Measurements from ENCODE around the gene POFUT2. TPM values are rescaled to one million over a fixed set of nuclear protein-coding genes. Genes with fewer than 3 reads are reported as not detected.
"Not testable (repeated sequence)": the region's sequence is repeated elsewhere in the genome, so short reads cannot be mapped to it uniquely, and the experiment has no call there.

The POFUT2 gene
- polyA plus RNA-seq, 4 donors = 30.5 to 40.7 (median 37.6) TPM

DNA sequence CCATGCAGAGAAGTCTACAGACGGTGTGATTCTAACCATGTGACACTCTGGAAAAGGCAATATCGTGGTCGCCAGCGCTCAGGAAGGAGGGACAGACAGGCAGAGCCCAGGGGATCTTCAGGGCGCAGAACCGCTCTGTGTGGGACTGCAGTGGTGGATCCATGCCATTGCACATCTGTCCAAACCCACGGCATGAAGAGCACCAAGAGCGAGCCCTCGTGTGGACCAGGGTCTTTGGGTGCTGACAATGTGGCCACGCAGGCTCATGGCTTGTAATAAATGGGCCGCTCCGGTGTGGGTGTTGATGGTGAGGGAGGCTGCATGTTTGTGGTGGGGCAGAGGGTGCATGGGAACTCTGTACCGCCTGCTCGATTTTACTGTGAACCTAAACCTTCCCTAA is 25.3 kb upstream of the POFUT2 start:
- no peak for DNase-seq (ENCODE audit: low read depth in 4 of 4, low spot score in 2 of 4)

DNA sequence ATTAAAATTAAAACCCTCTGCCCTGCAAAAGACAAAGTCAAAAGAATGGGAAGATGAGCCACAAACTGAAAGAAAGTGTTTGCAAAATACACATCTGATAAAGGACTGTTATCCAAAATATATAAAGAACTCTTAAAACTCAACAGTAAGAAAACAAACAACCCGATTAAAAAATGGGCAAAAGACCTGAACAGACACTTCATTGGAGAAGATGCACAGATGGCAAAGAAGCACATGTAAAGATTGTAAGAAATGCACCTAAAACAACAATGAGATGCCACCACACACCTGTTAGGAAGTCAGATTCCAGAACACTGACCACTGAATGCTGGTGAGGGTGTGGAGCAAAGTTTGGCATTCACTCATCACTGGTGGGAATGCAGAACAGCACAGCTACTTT is 24.6 kb upstream of the POFUT2 start:
- no peak for DNase-seq (ENCODE audit: low read depth in 4 of 4, low spot score in 2 of 4)

DNA sequence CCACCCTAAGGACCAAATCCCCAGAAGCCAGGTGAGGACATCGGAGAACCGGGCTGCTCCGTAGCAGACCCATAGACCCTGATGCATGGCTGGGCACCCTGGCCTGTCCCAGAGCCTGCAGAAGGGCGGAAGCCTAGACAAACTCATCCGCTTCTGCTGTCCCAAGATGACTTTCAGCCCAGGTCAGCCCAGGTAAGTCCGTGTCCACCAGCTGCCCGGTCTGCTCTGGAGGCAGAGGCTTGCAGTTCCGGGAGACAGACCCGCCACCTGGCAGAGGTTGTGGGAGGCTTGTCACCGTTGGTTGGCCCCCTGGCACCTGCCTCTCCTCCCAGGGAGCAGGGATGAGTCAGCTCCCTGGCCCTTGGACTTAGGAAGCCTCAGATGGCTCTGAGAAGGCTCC is 22.8 kb upstream of the POFUT2 start:
- no peak for DNase-seq (ENCODE audit: low read depth in 4 of 4, low spot score in 2 of 4)

DNA sequence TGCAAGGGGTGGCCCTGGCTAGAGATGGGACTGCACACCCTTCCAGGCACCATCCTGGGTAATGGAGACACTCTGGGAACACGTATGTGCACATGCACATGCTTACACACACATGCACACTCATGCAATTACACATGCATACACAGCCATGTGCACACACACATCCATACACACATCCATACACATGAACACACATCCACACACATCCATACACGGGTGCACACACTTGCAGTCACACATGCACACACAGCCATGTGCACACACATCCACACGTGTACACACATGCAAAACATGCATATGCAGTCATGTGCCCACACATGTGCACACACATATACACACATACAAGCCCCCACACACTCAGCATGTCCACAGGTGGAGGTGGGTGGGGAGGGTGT is 22.3 kb upstream of the POFUT2 start:
- no peak for DNase-seq (ENCODE audit: low read depth in 4 of 4, low spot score in 2 of 4)

DNA sequence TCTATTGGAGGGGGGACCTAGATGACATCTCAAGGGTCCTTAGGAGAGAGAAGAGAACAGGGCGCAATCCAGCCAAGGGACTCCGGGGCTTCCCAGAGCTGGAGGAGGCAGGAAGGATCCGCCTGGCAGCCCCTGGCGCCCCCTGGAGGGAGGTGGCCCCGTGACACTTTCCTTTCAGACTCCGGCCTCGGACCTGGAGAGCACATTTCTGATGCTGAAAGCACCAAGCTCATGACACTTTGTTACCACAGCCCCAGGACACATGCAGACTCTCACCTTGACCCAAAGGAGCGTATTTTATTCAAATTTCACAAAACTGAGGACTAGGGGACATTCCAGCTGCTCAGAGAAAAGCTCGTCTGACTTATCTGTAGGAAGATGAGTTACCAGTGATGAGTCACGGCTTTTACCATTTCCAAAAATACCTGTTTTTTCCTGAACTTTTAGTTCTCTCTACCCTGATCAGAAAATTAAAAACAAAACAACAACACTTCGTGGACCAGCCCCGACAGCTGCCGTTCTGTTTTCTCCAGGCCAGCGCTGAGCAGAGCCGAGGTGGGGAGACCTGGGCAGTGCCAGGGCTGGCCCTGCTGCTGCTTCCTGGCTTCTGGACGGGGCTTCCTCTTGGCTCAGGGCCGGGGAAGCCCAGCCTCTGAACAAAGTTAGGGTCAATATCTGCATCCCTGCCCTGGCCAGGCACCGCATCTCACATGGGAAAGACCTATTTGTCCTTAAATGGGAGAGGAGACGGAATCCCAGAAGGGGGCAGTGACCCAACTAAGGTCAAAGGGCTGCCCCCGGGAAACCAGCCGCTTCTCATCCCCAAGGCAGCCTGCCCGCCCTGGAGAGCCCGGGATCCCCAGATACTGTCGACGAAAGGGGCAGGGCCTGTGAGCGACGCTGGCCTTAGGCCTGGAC is 21.6 kb upstream of the POFUT2 start:
- no peak for DNase-seq (ENCODE audit: low read depth in 4 of 4, low spot score in 2 of 4)

DNA sequence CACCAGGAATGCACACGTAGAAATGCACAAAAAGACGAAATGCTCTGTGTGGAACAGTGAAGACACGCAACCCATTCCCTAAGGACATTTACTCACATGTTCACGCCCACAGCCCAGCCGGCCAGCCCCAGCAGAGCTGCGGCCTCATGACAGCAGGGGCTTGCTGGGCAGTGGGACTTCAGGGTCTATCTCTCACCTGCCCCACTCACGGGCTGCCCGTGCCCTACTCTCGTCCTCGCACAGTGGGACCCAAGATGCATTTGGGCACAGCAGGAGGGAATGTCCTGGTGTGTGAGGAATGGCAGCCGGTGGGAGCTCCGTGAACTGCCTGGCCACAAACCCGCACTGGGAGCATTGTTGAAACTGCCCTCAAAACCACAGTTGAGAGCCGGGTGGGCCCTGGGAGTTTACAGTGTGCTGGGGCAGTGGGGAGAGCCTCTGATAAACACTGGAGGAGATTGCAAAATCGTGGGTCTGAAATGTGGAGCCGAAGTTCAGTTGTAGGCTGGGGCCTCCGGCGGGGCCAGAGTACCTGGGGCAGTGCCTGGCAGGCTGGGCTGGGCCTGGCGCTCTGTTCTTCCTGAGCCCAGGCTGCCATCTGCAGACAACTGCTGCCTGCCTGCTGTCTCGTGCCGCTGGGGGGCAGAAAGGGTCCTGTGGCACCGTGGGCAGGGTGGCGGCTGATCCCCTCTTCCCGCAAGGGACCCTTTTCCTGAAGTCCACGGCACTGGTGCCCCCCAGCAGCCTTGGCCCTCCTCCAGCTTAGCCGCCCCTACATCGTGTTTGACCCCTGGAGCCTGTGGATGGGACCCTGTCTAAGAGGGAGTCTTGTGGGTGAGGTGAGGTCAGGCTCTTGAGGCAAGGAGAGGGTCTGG is 20.7 kb upstream of the POFUT2 start:
- DNase-seq (ENCODE audit: low read depth in 4 of 4, low spot score in 2 of 4) = no peak

DNA sequence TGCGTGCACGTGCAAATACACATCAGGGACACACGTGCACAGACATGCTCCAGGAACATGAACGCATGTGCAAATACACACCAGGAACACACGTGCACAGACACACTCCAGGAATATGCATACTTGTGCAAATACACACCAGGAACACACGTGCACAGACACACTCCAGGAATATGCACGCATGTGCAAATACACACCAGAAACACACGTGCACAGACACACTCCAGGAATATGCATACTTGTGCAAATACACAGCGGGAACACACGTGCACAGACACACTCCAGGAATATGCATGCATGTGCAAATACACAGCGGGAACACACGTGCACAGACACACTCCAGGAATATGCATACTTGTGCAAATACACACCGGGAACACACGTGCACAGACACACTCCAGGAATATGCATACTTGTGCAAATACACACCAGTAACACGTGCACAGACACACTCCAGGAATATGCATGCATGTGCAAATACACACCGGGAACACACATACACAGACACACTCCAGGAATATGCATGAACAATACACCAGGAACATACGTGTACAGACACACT is 20.0 kb upstream of the POFUT2 start:
- not testable (repeated sequence) for DNase-seq (ENCODE audit: low read depth in 4 of 4, low spot score in 2 of 4)

DNA sequence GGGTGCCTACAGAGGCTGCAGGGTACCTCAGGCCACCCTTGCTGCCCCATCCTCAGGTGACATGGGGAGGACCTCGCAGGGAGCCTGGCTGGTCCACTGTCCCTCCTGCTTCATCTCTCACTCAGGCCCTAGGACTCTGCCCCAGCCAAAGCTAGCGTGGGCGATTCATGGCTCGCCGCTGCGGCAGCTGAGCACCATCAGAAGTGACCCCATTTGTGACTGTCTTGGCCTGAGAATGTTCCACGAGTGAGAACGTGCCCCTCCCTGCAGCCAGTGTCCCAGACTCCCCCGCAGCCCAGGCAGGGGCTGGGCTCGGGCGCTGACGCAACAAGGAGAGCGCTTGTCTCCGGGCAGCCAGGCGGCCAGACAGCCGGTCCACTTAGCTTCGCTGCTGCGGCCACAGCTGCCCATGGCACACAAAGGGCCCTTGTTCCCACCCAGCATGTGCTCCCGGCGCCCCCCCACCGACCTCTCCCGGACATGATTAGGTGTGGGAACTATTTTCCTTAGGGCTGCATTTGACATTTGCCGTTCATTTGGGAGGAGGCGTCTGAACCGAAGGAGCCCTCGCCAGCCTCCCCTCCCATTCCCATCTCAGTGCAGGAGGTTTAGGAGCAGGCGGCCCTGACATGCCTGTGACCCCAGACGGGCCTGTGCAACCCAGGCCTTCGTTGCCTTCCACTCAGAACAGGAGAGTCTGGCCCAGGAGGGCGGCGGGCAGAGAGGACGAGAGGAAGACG is 19.3 kb upstream of the POFUT2 start:
- peak in 1 of 4 donors; percentile 78 for DNase-seq (ENCODE audit: low read depth in 4 of 4, low spot score in 2 of 4)

DNA sequence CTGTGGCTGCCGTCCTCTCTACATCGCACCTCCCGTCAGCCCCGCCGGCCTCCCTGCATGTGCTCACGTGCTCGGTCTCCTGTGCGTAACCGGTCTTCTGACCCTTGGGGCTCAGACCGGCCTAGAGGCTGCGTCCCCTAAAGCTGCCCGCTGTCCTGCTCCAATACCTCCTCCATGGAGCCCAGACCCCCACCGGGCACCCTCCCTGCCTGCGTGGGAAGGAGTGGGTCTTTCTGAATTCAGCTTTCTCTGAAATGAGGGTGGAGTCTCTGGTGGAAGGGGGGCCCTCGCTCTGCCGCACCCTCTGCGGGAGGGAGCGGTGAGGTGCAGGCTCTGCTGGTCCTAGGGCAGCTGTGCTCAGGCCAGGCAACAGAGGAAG is 18.7 kb upstream of the POFUT2 start:
- DNase-seq (ENCODE audit: low read depth in 4 of 4, low spot score in 2 of 4) = no peak

DNA sequence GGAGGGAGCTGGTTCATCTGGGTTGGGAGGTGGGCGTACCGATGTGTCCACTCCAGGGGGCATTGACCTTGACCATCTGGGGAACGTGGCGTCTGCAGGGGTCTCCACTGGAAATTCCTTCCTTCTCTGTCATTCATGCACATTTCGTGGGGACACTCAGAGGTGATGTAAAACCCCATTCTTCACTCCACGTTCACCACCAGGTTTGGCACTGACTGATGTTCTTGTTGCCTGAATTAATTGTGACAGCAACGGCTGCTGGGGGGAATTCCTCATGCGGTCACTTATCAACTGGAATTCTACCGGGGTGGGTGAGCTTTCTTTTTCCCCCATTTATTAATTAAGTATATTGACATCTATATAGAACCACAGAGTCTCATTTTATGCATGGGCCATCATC is 18.1 kb upstream of the POFUT2 start:
- no peak for DNase-seq (ENCODE audit: low read depth in 4 of 4, low spot score in 2 of 4)

DNA sequence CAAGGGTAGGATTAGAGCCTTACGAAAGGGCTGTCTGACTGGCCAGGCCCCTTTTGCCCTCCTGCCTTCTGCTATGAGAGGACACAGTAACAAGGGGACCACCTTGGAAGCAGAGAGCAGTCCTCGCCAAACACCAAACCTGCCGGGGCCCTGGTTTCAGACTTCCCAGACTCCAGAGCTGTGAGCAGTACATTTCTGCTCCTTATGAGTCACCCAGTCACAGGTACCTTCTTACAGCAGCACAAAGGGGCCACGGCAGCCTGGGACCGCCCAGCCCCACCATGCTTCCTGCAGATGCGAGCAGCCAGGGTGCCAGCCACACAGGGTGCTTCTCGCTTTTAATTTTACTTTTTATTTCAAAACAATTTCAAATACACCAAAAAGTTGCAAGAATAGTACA is 17.2 kb upstream of the POFUT2 start:
- no peak for DNase-seq (ENCODE audit: low read depth in 4 of 4, low spot score in 2 of 4)

DNA sequence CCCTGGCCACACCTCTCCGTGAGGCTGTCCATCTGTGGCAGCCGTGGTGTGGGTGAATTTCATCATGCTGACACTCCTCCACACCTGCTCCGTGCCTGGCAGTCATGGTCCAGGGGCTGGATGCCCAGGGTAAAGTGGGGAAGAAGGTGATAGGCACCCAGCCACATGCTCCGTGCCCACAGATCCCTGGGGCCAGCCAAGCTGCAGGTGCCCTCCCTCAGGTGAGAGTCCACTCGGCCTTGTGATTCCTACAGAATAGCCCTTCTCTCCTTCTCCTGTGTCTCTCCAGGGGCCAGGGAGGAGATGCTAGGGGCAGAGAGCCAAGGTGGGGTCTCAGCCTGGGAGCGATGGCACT is 16.8 kb upstream of the POFUT2 start:
- no peak for DNase-seq (ENCODE audit: low read depth in 4 of 4, low spot score in 2 of 4)

DNA sequence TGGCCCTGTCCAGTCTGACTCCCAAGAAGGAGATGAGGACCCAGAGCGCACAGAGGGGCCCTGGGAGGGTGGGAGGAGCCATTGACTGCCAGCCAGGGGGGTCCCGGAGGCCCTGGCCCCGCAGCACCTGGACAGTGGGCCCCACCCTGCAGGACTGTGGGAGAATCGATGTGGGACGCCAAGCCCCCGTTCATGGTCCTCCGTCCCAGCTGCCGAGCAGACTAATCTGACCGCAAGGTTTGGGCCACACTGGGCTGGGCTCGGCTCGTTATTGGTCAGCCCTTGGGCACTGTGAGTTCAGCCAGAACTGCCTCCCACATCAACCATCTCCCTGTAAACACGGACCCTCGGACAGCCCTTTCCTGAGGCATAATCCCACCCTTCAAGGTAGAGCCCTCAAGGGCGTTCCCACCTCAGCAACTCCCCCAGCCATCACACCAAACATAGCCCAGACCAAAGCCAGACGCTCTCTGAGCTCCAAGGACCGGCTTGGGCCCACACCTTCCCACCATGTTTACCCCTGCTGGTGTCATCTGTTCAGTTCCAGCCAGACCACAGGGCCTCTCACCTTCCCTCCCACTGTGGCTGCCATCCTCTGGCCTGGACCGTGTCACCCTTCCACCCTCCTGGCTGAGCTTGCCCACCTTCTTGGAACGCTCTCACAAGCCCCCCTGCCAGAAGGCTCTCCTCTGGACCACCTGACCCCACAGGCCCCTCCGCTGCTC is 16.2 kb upstream of the POFUT2 start:
- DNase-seq (ENCODE audit: low read depth in 4 of 4, low spot score in 2 of 4) = no peak

DNA sequence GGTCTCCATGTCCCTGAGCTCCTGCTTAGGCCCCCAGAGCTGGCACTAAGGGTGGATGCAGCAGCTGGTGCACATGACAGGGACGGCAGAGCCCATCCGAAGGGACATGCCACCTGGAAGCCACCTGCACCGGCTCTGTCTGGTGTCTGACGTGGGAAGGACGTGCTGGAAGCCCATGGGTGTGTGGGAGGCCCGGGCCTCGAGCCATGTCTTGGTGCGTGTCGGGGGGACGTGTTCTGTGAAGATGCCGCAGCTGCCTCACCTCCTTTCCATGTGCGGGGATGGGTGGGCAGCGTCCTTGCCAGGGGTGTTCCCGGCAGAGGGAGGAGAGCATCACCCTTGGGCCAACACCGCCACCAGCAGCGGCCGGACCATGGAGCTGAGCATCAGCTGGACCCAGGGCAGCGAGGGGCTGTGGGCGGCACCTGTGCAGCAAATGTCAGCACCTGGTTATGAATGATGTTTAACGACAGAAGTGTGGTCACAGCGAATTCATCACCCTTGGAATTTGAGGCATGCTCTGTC is 15.5 kb upstream of the POFUT2 start:
- DNase-seq (ENCODE audit: low read depth in 4 of 4, low spot score in 2 of 4) = no peak

DNA sequence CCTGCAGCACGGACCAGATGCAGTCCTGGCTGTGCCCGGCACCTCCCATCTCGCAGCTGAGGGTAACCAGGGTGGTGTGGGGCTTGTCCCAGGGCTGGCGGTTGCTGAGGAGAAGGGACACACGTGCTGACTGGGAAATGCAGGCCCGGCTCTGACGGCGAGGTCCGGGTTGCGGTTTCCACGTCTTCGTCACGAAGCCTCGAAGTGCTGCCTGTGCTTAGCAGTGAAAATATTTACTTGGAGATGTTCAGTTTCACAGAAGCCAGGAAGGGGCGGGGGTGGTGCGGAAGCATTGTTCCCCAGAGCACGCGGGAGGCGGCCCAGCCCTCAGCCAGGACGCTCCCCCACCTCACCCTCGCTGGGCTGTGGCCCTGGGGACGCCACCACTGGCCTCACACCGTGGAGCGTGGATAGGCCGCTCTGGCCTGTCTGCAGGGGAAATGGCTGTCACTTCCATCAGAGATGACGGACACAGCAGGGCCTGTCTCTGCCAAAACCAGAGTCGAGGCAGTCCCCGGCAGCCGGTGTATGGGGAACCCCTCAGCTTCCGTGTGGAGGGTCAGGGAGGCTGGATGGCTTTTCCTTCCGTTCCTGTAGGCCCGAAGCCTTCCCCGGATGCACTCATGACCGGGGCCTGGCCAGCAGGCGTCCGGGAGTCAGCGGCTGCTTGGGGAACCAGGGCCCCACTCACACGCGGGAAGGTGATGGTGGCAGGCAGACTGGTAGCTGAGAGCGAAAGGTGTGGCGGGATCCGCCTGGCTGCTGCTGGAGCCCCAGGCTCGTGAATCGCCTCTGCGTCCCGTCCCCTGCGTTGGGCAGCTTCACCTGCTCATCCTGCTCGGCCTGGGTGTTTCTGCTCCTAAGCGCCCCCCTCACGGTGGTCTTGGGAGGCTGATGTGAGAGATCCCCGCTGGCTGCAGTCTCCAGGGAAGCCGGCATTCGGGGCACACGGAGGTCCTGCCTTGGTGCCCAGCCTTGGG is 14.7 kb upstream of the POFUT2 start:
- no peak for DNase-seq (ENCODE audit: low read depth in 4 of 4, low spot score in 2 of 4)

DNA sequence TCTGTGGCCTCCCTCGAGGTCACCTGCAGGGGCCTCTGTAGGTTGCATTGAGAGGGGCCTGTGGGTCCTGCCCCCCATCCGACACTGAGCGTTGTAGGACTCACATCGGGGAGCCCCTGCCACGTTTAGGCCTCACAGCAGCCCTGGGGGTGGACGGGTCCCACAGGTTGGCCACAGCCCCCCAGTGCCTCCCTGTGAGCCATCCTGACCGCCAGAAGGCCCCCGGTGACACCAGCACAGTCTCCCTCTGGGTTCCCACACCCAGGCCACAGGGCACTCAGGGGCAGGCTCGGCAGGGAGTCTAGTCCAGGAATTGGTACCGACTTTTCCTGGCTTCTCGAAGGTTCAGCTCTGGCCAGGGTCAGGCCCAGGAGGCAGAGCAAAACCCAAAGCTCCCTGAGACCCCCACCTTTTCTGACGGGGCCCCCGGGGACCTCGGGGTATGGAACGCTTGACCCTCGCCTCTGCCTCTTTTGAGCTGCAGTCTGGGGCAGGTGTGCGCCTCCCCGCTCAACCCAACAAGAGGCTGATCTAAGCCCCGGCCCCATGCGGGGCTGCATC is 13.9 kb upstream of the POFUT2 start:
- DNase-seq (ENCODE audit: low read depth in 4 of 4, low spot score in 2 of 4) = no peak

DNA sequence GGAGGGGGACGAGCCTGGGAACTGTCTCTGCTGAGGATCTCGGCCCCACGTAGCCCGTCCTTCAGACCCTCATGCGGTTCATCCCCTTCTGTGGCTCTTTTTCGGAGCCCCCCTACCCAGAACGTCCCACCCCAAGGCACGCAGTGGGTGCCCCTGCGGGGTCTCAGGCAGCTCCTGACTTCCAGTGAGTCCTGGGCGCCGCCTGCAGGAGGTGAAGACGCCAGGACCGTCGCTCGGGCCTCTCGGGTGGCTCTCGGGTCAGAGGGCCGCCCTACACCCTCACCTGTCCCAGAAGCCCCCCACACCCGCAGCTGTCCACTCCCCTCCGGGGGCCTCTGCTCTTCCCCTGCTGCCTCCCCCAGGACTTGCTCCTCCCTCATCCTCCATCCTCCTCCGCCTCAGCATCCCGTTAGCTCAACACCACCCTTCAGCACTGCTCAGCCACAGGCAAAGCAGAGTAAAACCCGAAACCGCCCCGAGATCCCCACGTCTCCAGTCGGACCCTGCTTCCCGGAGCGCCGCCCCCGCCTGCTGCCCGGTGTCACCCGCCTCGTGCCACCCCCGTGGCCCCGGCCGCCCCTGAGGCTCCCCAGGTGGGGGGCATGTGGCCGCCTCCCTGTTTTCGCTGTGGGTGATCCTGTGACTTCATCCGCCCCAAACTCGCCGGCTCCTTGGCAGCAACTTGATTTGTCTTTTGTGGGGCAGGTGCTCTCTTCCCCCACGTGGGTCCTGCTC is 13.3 kb upstream of the POFUT2 start:
- no peak for DNase-seq (ENCODE audit: low read depth in 4 of 4, low spot score in 2 of 4)

Data from left renal cortex interstitium (tissue), 4 donors.